NOMO-1 treated with DMSO at 0.1 percent for 48 hours (cell line): ENCODE results near the gene ETFDH.
"Not testable (repeated sequence)": the region's sequence is repeated elsewhere in the genome, so short reads cannot be mapped to it uniquely, and the experiment has no call there.

Experiments
- DNase-seq: peaks from one replicate; lab custom pipeline; 2025; ENCODE audit not compliant: unreplicated experiment; lab: John Stamatoyannopoulos, UW

ETFDH gene

GRCh38 chr4:158676076-158676475 is 4.0 kb downstream of the ETFDH start:
- no peak for DNase-seq

GRCh38 chr4:158678767-158679166 is 6.7 kb downstream of the ETFDH start:
- DNase-seq, result no peak

- DNase-seq, result no peak
Measured at GRCh38 chr4:158681629-158682028, 9.5 kb downstream of the ETFDH start.

- DNase-seq, result no peak
Measured at GRCh38 chr4:158682066-158682465, 10.0 kb downstream of the ETFDH start.

GRCh38 chr4:158688813-158689212 is 16.7 kb downstream of the ETFDH start:
- DNase-seq, result no peak

- DNase-seq, result no peak
Measured at GRCh38 chr4:158704274-158704673, 32.2 kb downstream of the ETFDH start.

- DNase-seq, result no peak
Measured at GRCh38 chr4:158710814-158711213, 38.7 kb downstream of the ETFDH start.

GRCh38 chr4:158712622-158713021 is 40.5 kb downstream of the ETFDH start:
- DNase-seq, result not testable (repeated sequence)

GRCh38 chr4:158714937-158715336 is 42.8 kb downstream of the ETFDH start:
- peak; percentile 62 for DNase-seq

GRCh38 chr4:158715802-158716201 is 43.7 kb downstream of the ETFDH start:
- no peak for DNase-seq

- no peak for DNase-seq
Measured at GRCh38 chr4:158721680-158722079, 49.6 kb downstream of the ETFDH start.

- DNase-seq, result no peak
Measured at GRCh38 chr4:158722291-158722916, 50.3 kb downstream of the ETFDH start.

GRCh38 chr4:158722917-158723793 is 51.1 kb downstream of the ETFDH start, which contains the start of gene PPID:
Gene PPID, minus strand, starts transcription at chr4:158723396. Its CDS starts 108 bp downstream, at chr4:158723288.
- peak; percentile 77 for DNase-seq

- DNase-seq, result no peak
Measured at GRCh38 chr4:158724637-158725036, 52.5 kb downstream of the ETFDH start.

- DNase-seq, result no peak
Measured at GRCh38 chr4:158726633-158727032, 54.5 kb downstream of the ETFDH start.

- no peak for DNase-seq
Measured at GRCh38 chr4:158728236-158728635, 56.1 kb downstream of the ETFDH start.

- peak; percentile 58 for DNase-seq
Measured at GRCh38 chr4:158729716-158730559, 57.8 kb downstream of the ETFDH start.

- no peak for DNase-seq
Measured at GRCh38 chr4:158738866-158739265, 66.8 kb downstream of the ETFDH start.

GRCh38 chr4:158739600-158739999 is 67.5 kb downstream of the ETFDH start:
- no peak for DNase-seq

GRCh38 chr4:158741326-158742021 is 69.4 kb downstream of the ETFDH start:
- DNase-seq, result no peak

GRCh38 chr4:158746537-158746936 is 74.4 kb downstream of the ETFDH start:
- not testable (repeated sequence) for DNase-seq
